ENCODE results near the gene NCBP3.

The NCBP3 gene

DNA sequence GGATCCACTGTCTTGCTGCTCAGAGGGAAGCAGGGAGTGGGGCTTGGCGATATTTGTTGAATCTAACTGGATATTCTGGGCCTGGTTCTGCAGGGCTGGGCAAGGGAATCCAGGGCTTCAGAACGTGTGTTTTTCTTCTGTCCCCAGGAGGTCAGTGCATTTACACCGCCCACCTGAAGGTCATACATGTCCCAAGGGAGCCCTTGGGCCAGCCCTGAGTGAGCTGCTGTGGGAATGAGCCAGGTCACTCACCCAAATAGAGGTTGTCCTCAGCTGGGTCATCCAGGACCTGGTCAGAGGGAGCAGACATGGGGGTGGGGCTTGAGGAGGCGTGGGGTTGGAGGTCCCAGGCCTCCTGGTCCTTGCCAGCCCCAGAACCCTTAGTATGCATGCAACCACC is 36.2 kb upstream of the NCBP3 start:
- TF ChIP-seq FOXP2 (optimal IDR thresholded peaks at IDR 0.05; ENCODE audit: borderline replicate concordance, extremely low read depth, extremely low read length, insufficient read depth) (no peak), TAF1 (IDR thresholded peaks at IDR 0.05; ENCODE audit: borderline replicate concordance, insufficient read depth, low read length) (no peak), SIN3A (IDR thresholded peaks at IDR 0.05; ENCODE audit: borderline replicate concordance, insufficient read depth, low read length) (no peak), POLR2AphosphoS5 (IDR thresholded peaks at IDR 0.05; ENCODE audit: low read depth, low read length) (no peak)
- TF ChIP-seq, protein P1, sequence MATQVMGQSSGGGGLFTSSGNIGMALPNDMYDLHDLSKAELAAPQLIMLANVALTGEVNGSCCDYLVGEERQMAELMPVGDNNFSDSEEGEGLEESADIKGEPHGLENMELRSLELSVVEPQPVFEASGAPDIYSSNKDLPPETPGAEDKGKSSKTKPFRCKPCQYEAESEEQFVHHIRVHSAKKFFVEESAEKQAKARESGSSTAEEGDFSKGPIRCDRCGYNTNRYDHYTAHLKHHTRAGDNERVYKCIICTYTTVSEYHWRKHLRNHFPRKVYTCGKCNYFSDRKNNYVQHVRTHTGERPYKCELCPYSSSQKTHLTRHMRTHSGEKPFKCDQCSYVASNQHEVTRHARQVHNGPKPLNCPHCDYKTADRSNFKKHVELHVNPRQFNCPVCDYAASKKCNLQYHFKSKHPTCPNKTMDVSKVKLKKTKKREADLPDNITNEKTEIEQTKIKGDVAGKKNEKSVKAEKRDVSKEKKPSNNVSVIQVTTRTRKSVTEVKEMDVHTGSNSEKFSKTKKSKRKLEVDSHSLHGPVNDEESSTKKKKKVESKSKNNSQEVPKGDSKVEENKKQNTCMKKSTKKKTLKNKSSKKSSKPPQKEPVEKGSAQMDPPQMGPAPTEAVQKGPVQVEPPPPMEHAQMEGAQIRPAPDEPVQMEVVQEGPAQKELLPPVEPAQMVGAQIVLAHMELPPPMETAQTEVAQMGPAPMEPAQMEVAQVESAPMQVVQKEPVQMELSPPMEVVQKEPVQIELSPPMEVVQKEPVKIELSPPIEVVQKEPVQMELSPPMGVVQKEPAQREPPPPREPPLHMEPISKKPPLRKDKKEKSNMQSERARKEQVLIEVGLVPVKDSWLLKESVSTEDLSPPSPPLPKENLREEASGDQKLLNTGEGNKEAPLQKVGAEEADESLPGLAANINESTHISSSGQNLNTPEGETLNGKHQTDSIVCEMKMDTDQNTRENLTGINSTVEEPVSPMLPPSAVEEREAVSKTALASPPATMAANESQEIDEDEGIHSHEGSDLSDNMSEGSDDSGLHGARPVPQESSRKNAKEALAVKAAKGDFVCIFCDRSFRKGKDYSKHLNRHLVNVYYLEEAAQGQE (IDR thresholded peaks at IDR 0.05; ENCODE audit: insufficient read depth in 1 of 2, low read depth in 2 of 2, low read length in 2 of 2), result no peak

DNA sequence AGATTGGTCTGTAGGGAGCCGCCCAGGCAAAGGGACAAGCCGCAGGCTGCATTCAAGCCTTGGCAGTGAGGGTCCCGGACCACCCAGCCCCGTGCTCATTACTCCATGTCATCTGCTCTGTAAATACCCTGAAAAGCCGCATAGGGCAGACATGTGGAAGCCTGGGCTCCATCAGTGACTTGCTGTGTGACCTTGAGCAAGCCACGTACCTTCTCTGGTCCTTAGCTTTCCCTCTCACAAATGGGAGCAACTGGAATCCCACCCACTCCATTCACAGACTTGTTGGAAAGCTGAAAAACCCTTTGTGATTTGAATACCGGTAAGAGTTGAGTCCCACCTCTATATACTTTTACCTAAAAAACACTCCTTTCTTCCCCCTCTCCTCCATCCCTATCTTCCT is 34.9 kb upstream of the NCBP3 start:
- no peak for TF ChIP-seq POLR2AphosphoS5 (IDR thresholded peaks at IDR 0.05; ENCODE audit: low read depth, low read length)
- TF ChIP-seq SIN3A (IDR thresholded peaks at IDR 0.05; ENCODE audit: borderline replicate concordance, insufficient read depth, low read length), result no peak
- no peak for TF ChIP-seq TAF1 (IDR thresholded peaks at IDR 0.05; ENCODE audit: borderline replicate concordance, insufficient read depth, low read length)
- no peak for TF ChIP-seq FOXP2 (optimal IDR thresholded peaks at IDR 0.05; ENCODE audit: borderline replicate concordance, extremely low read depth, extremely low read length, insufficient read depth)
- TF ChIP-seq, protein P1 (IDR thresholded peaks at IDR 0.05; ENCODE audit: insufficient read depth in 1 of 2, low read depth in 2 of 2, low read length in 2 of 2), result no peak

DNA sequence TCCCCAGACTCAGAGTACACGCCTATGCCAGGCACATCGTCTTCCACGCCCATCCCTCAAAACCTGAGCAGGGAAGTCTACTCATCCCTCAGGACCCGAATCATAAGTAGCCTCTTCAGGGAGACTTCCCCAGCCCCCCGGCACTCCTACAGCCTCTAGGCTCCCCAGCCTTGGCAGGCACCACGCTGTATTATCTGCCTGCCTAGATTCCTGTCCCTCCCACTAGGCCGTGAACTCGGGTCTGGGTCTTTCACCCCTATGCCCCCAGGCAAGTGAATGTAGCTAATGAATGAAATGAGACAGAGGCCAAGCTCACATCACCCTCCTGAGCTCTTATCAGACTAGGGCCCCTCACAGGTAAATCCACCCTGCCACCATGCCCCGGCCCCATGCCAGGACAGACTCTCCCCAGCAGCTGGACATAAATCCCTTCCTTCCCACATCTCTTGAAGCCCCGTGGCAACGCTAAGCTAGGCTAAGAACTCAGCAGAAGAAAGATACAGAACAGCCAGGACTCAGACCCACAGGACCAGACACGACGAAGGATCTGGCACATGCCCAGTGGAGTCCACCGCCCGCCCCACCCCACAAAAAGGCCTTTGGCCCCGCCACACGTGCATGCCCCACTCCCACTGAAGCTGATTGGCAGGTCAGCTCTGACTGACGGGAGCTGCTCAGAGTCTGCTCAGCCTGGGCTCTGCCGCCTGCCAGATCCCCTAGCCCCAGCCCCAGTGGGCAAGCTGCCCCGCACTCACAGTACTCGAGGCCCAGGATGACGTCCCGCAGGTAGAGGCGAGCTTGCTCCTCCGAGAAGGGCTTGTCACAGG is 33.8 kb upstream of the NCBP3 start:
- TF ChIP-seq FOXP2 (optimal IDR thresholded peaks at IDR 0.05; ENCODE audit: borderline replicate concordance, extremely low read depth, extremely low read length, insufficient read depth) (no peak), POLR2AphosphoS5 (IDR thresholded peaks at IDR 0.05; ENCODE audit: low read depth, low read length) (no peak)

DNA sequence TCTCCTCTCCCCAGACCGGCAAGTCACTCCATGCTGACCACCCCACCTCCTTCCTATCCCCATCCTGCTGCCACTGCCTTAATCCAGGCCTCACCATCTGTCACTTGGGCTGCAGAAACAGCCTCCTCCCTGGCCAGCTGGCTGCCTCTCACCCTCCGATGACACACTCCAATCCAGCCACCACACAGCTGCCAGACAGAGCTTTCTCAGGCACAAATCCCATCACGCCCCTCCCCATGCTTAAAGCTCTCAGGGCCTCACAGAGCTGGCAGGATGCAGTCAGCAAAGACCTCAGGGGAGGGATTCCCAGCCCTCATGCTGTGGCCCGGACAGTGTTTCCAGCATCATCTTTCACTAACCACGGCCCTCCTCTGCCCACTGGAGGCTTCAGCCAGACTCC is 33.1 kb upstream of the NCBP3 start:
- TF ChIP-seq, protein P1 (IDR thresholded peaks at IDR 0.05; ENCODE audit: insufficient read depth in 1 of 2, low read depth in 2 of 2, low read length in 2 of 2), result no peak
- TF ChIP-seq FOXP2 (optimal IDR thresholded peaks at IDR 0.05; ENCODE audit: borderline replicate concordance, extremely low read depth, extremely low read length, insufficient read depth) (no peak), TAF1 (IDR thresholded peaks at IDR 0.05; ENCODE audit: borderline replicate concordance, insufficient read depth, low read length) (no peak), SIN3A (IDR thresholded peaks at IDR 0.05; ENCODE audit: borderline replicate concordance, insufficient read depth, low read length) (no peak), POLR2AphosphoS5 (IDR thresholded peaks at IDR 0.05; ENCODE audit: low read depth, low read length) (no peak)

DNA sequence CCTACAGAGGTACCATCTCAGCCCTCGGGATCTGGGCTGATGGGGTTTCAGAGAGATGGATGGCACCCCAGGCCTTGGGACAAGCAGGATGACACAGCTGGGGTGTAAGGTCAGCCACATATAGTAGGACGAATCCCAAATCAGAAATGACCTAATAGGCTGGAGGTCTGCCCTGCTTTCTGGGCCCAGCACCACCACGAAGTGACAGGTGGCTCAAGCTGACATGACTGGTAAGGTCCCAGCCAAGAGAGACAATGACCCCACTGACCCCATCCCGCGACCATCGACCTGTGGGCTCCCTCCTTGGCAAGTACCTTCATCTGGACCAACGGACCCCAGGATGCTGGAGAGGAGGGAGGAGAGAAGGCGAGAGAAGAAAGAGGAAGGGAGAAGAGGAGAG is 31.2 kb upstream of the NCBP3 start:
- TF ChIP-seq SIN3A (IDR thresholded peaks at IDR 0.05; ENCODE audit: borderline replicate concordance, insufficient read depth, low read length) (no peak), POLR2AphosphoS5 (IDR thresholded peaks at IDR 0.05; ENCODE audit: low read depth, low read length) (no peak), TAF1 (IDR thresholded peaks at IDR 0.05; ENCODE audit: borderline replicate concordance, insufficient read depth, low read length) (no peak), FOXP2 (optimal IDR thresholded peaks at IDR 0.05; ENCODE audit: borderline replicate concordance, extremely low read depth, extremely low read length, insufficient read depth) (no peak)
- TF ChIP-seq, protein P1 (IDR thresholded peaks at IDR 0.05; ENCODE audit: insufficient read depth in 1 of 2, low read depth in 2 of 2, low read length in 2 of 2), result no peak

Data from PFSK-1 (cell line).